OCI-LY7 (cell line): ENCODE results near the gene NCF4.

Source experiments
- EZH2phosphoT487 ChIP-seq: fragments of 200-600 bp; sonication (generic); IDR thresholded peaks from 2 replicates; pipeline ENCODE4 v1.6.1; 2018; ENCODE audit warnings: low read depth, borderline replicate concordance, mild to moderate bottlenecking, mixed run types, antibody characterized with exemption, low read length, moderate library complexity, mixed read lengths
- TF ChIP-seq, protein P1 (sequence below): fragments of 200-600 bp; sonication (generic); conservative IDR thresholded peaks from 2 replicates; pipeline ENCODE4 v1.5.1; 2014; ENCODE audit warnings: mild to moderate bottlenecking, antibody characterized with exemption, low read length, moderate library complexity, mixed read lengths

DNA sequence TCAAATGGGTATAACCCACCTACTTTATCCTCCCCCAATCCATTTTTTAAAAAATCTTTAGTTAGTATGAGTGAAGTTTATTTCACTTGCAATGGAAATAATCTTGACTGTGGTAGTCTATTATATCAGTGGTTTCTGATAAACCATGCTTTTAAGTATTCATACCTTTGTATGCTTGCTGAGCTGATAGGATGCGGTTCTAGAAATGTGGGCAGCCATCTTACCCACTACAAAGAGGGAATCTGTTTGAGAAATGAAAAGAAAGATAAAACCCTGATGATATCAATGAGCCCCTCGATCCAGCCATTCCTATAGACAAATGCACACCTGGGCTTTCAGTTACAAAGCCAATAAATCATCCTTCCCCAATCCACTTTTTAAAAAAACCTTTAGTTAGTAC, 30.2 kb upstream of the NCF4 start:
- TF ChIP-seq, protein P1, sequence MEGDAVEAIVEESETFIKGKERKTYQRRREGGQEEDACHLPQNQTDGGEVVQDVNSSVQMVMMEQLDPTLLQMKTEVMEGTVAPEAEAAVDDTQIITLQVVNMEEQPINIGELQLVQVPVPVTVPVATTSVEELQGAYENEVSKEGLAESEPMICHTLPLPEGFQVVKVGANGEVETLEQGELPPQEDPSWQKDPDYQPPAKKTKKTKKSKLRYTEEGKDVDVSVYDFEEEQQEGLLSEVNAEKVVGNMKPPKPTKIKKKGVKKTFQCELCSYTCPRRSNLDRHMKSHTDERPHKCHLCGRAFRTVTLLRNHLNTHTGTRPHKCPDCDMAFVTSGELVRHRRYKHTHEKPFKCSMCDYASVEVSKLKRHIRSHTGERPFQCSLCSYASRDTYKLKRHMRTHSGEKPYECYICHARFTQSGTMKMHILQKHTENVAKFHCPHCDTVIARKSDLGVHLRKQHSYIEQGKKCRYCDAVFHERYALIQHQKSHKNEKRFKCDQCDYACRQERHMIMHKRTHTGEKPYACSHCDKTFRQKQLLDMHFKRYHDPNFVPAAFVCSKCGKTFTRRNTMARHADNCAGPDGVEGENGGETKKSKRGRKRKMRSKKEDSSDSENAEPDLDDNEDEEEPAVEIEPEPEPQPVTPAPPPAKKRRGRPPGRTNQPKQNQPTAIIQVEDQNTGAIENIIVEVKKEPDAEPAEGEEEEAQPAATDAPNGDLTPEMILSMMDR = no peak
- no peak for TF ChIP-seq EZH2phosphoT487
